ENCODE measurements around the gene IGF2R.
"Not testable (repeated sequence)": the region's sequence is repeated elsewhere in the genome, so short reads cannot be mapped to it uniquely, and the experiment has no call there.

The IGF2R gene, protein sequence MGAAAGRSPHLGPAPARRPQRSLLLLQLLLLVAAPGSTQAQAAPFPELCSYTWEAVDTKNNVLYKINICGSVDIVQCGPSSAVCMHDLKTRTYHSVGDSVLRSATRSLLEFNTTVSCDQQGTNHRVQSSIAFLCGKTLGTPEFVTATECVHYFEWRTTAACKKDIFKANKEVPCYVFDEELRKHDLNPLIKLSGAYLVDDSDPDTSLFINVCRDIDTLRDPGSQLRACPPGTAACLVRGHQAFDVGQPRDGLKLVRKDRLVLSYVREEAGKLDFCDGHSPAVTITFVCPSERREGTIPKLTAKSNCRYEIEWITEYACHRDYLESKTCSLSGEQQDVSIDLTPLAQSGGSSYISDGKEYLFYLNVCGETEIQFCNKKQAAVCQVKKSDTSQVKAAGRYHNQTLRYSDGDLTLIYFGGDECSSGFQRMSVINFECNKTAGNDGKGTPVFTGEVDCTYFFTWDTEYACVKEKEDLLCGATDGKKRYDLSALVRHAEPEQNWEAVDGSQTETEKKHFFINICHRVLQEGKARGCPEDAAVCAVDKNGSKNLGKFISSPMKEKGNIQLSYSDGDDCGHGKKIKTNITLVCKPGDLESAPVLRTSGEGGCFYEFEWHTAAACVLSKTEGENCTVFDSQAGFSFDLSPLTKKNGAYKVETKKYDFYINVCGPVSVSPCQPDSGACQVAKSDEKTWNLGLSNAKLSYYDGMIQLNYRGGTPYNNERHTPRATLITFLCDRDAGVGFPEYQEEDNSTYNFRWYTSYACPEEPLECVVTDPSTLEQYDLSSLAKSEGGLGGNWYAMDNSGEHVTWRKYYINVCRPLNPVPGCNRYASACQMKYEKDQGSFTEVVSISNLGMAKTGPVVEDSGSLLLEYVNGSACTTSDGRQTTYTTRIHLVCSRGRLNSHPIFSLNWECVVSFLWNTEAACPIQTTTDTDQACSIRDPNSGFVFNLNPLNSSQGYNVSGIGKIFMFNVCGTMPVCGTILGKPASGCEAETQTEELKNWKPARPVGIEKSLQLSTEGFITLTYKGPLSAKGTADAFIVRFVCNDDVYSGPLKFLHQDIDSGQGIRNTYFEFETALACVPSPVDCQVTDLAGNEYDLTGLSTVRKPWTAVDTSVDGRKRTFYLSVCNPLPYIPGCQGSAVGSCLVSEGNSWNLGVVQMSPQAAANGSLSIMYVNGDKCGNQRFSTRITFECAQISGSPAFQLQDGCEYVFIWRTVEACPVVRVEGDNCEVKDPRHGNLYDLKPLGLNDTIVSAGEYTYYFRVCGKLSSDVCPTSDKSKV (N-terminal part only)

GRCh38 chr6:159968295-159969203 is at the start of gene IGF2R:
IGF2R (plus strand) TSS chr6:159969082; CDS start chr6:159969247, 165 bp downstream.
- peak; percentile 89 for DNase-seq
- no peak for TF ChIP-seq EZH2phosphoT487 (IDR thresholded peaks at IDR 0.05; ENCODE audit: low read length)
- no peak for TF ChIP-seq EZH2 (optimal IDR thresholded peaks at IDR 0.05; ENCODE audit: low read depth, low read length)
- TF ChIP-seq, protein P1, sequence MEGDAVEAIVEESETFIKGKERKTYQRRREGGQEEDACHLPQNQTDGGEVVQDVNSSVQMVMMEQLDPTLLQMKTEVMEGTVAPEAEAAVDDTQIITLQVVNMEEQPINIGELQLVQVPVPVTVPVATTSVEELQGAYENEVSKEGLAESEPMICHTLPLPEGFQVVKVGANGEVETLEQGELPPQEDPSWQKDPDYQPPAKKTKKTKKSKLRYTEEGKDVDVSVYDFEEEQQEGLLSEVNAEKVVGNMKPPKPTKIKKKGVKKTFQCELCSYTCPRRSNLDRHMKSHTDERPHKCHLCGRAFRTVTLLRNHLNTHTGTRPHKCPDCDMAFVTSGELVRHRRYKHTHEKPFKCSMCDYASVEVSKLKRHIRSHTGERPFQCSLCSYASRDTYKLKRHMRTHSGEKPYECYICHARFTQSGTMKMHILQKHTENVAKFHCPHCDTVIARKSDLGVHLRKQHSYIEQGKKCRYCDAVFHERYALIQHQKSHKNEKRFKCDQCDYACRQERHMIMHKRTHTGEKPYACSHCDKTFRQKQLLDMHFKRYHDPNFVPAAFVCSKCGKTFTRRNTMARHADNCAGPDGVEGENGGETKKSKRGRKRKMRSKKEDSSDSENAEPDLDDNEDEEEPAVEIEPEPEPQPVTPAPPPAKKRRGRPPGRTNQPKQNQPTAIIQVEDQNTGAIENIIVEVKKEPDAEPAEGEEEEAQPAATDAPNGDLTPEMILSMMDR (IDR thresholded peaks at IDR 0.05; ENCODE audit: low read length): no peak
- H3K27ac ChIP-seq (ENCODE audit: low read length): peak within 1 kb of the TSS; percentile 61; the same call in 1 of the 2 replicates

DNA sequence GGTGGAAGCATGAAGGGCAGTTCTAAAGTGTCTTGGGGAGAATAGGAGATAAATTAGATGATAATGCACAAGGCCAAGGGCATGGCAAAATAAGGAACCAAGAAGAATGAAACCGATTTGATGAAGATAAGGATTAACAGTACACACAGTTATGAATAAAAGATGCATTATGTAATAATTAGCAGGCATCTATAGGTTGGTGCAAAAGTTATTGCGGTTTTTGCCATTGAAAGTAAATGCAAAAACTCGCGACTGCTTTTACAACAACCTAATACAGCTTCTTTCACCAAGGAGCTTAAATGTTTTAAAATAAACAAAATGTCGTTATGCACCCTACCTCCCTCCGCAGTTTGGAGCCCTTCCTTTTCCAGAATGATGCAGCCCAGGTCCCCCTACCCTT is 49.1 kb upstream of the IGF2R start:
- Histone ChIP-seq H3F3A (ENCODE audit: insufficient read depth, low read length) (no peaks in the 10 kb centered on the region), H3K9me3 (replicated peaks; ENCODE audit: insufficient read depth, low read length) (no peaks in the 10 kb centered on the region), H3K79me2 (ENCODE audit: low read length) (no peaks in the 10 kb centered on the region), H3K36me3 (replicated peaks; ENCODE audit: insufficient read depth, low read length) (no peaks in the 10 kb centered on the region), H3K4me3 (ENCODE audit: low read length) (no peak overlapping the region), H3K27me3 (replicated peaks; ENCODE audit: insufficient read depth, low read length) (no peaks in the 10 kb centered on the region), H3K9me2 (replicated peaks; ENCODE audit: insufficient read depth, low read length) (no peaks in the 10 kb centered on the region), H4K20me1 (ENCODE audit: insufficient read depth, low read length) (no peaks in the 10 kb centered on the region), H3K27ac (ENCODE audit: low read length) (no peak overlapping the region), H2AFZ (ENCODE audit: low read length) (no peak overlapping the region), H3K4me1 (ENCODE audit: low read length) (no peaks in the 10 kb centered on the region), H3K4me2 (ENCODE audit: low read depth, low read length) (no peak overlapping the region), H3K9ac (ENCODE audit: low read length) (no peak overlapping the region)
- TF ChIP-seq, protein P1 (IDR thresholded peaks at IDR 0.05; ENCODE audit: low read length): no peak
- TF ChIP-seq EZH2 (optimal IDR thresholded peaks at IDR 0.05; ENCODE audit: low read depth, low read length) (no peak), EZH2phosphoT487 (IDR thresholded peaks at IDR 0.05; ENCODE audit: low read length) (no peak)
- DNase-seq: no peak

More at GRCh38 chr6:159968295-159969203, at the start of gene IGF2R:
- H3K4me3 ChIP-seq (ENCODE audit: low read length): peak within 1 kb of the TSS; percentile 71
- H3K4me2 ChIP-seq (ENCODE audit: low read depth, low read length): peak within 1 kb of the TSS; percentile 81
- H3K36me3 ChIP-seq (replicated peaks; ENCODE audit: insufficient read depth, low read length): no peaks in the 10 kb centered on the region
- no peaks in the 10 kb centered on the region for H4K20me1 ChIP-seq (ENCODE audit: insufficient read depth, low read length)
- H2AFZ ChIP-seq (ENCODE audit: low read length): peak within 1 kb of the TSS; percentile 82
- H3K79me2 ChIP-seq (ENCODE audit: low read length): peaks cover 44% of the 10 kb centered on the region
- H3K27me3 ChIP-seq (replicated peaks; ENCODE audit: insufficient read depth, low read length): no peaks in the 10 kb centered on the region
- no peaks in the 10 kb centered on the region for H3K9me3 ChIP-seq (replicated peaks; ENCODE audit: insufficient read depth, low read length)
- H3K4me1 ChIP-seq (ENCODE audit: low read length): peaks cover 14% of the 10 kb centered on the region
- peak within 1 kb of the TSS; percentile 85 for H3K9ac ChIP-seq (ENCODE audit: low read length)
- H3K9me2 ChIP-seq (replicated peaks; ENCODE audit: insufficient read depth, low read length): no peaks in the 10 kb centered on the region
- peaks cover 9% of the 10 kb centered on the region for H3F3A ChIP-seq (ENCODE audit: insufficient read depth, low read length)

GRCh38 chr6:159924150-159924549 is 44.7 kb upstream of the IGF2R start:
- H3K36me3 ChIP-seq (replicated peaks; ENCODE audit: insufficient read depth, low read length); H3F3A ChIP-seq (ENCODE audit: insufficient read depth, low read length); H3K9me3 ChIP-seq (replicated peaks; ENCODE audit: insufficient read depth, low read length); H3K27me3 ChIP-seq (replicated peaks; ENCODE audit: insufficient read depth, low read length); H3K4me1 ChIP-seq (ENCODE audit: low read length); DNase-seq; H3K9ac ChIP-seq (ENCODE audit: low read length); H3K4me2 ChIP-seq (ENCODE audit: low read depth, low read length); H3K4me3 ChIP-seq (ENCODE audit: low read length); H3K79me2 ChIP-seq (ENCODE audit: low read length); H3K9me2 ChIP-seq (replicated peaks; ENCODE audit: insufficient read depth, low read length); H3K27ac ChIP-seq (ENCODE audit: low read length); H2AFZ ChIP-seq (ENCODE audit: low read length); H4K20me1 ChIP-seq (ENCODE audit: insufficient read depth, low read length): not testable (repeated sequence)

Measured in MM.1S (cell line).